Stomach (tissue), 9 donors: ENCODE data around the gene PALLD. TPM values are rescaled to one million over a fixed set of nuclear protein-coding genes. Genes with fewer than 3 reads are reported as not detected.
"Not testable (repeated sequence)": the region's sequence is repeated elsewhere in the genome, so short reads cannot be mapped to it uniquely, and the experiment has no call there.

Experiments used
- DNase-seq, 2 donors: peaks; one replicate each; pipeline versions ENCODE4 v3.0.0 to v3.0.0-alpha.2; 2013 to 2019
- H3K27ac ChIP-seq, 5 donors: fragments of 200-600 bp in 4 of 5; sonication (generic) in 4 of 5; one replicate each; pipeline ENCODE4 v1.5.1; 2013 to 2019; ENCODE audit warnings: mild to moderate bottlenecking in 1 of 5, moderate library complexity in 1 of 5
- H3K27me3 ChIP-seq, 3 donors: fragments of 200-600 bp; sonication (generic); one replicate each; pipeline ENCODE4 v1.5.1; 2017 to 2019; ENCODE audit warnings: mixed run types in 1 of 3
- H3K36me3 ChIP-seq, 4 donors: fragments of 200-600 bp; sonication (generic); 1 replicate in 3 of 4; 2 replicates in 1 of 4; pipeline ENCODE4 v1.5.1; 2016 to 2019
- H3K4me1 ChIP-seq, 4 donors: fragments of 200-600 bp; sonication (generic); one replicate each; pipeline ENCODE4 v1.5.1; 2016 to 2019
- H3K4me3 ChIP-seq, 4 donors: fragments of 200-600 bp; sonication (generic) in 3 of 4; one replicate each; pipeline ENCODE4 v1.5.1; 2016 to 2019; ENCODE audit warnings: mild to moderate bottlenecking in 1 of 4
- H3K9me3 ChIP-seq, 4 donors: fragments of 200-600 bp; sonication (generic); one replicate each; pipeline ENCODE4 v1.5.1; 2016 to 2019
- EP300 ChIP-seq: sonication (generic); formaldehyde crosslinking; IDR thresholded peaks from one replicate; pipeline ENCODE4 v1.6.1; 2017; ENCODE audit warnings: antibody characterized with exemption
- POLR2A ChIP-seq, 4 donors: fragments of 450-650 bp; IDR thresholded peaks; one replicate each; pipeline ENCODE4 v1.6.1; 2016; ENCODE audit warnings: antibody characterized with exemption in 4 of 4, control low read depth in 2 of 4, mild to moderate bottlenecking in 1 of 4, moderate library complexity in 1 of 4
- POLR2AphosphoS5 ChIP-seq, 3 donors: sonication (generic); formaldehyde crosslinking; IDR thresholded peaks; one replicate each; pipeline ENCODE4 v1.6.1; 2016; ENCODE audit warnings: antibody characterized with exemption in 3 of 3
- WGBS, 5 donors: extraction: QIAGEN DNeasy Blood & Tissue Kit in 3 of 5; methylation state at CpG; one replicate each; pipeline versions ENCODE4 v1.1.5 to v1.1.7; 2013 to 2018; 5-methylcytosine and 5-hydroxymethylcytosine counted together
- intact Hi-C: fragments of 100-400 bp; cut with DNase I; formaldehyde crosslinking; loops from one replicate; pipeline ENCODE4 v1.15.1; 2023; ENCODE audit warnings: low total_unique reads
- polyA plus RNA-seq, 3 donors: library from polyadenylated mRNA; stranded (reverse); fragments of 200-250 nt; gene quantifications; one replicate each; pipeline ENCODE4 v1.2.3, GENCODE V29; 2013
- total RNA-seq, 5 donors: library from RNA; depleted of rRNA; stranded (reverse); fragments of >200 nt; gene quantifications; one replicate each; pipeline versions ENCODE4 v1.1.0 to v1.2.3, GENCODE V29; 2014 to 2016
- TF ChIP-seq, protein P1 (sequence below), 7 experiments: fragments of 450-650 bp in 4 of 7; fragments of 200-600 bp in 3 of 7; sonication (generic) in 3 of 7; IDR thresholded peaks; one replicate each; pipeline ENCODE4 v1.5.1; 2016 to 2019; ENCODE audit warnings: antibody characterized with exemption in 7 of 7, control low read depth in 2 of 7, mild to moderate bottlenecking in 1 of 7
- donor health status: healthy with polysubstance abuse.
- donor health status: Bipolar disorder and iron deficiency.
- donor health status: healthy.

The PALLD gene
- total and polyA plus RNA-seq, 8 donors = 75.9 to 984 (median 206) TPM

DNA sequence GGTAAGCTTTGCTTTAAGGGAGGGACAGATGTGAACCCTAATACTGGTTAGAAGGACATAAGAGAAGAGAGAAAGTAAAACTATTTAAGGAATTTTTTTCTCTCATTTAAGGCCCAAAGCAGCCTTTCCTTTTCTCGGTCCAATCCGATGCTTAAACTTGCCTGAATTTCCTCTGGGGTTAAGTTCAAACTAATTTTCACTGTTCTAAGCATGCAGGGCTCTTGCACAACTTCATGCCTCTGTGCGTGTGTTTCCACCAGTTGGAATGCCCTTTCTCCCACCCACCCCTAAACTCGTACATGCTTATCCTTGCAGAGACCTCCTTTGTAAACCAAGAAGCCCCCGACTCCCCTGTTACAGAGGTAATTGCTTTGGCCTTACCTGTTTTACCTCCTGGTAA lies 308.5 kb downstream of the PALLD start:
- Histone ChIP-seq H3K9me3 (no peaks in the 10 kb centered on the region), H3K4me3 (no peak overlapping the region), H3K36me3 (no peaks in the 10 kb centered on the region), H3K27me3 (no peaks in the 10 kb centered on the region), H3K27ac (no peak overlapping the region), H3K4me1 (peaks cover 4 to 19% (median 11%) of the 10 kb centered on the region in 4 donors)
- DNase-seq = no peak
- intact Hi-C loops = no loop called here
- WGBS, 5 donors = 83 to 89% (median 87%) methylated on average over 5 of the region's 5 CpGs
- TF ChIP-seq POLR2A (IDR thresholded peaks at IDR 0.05) (no peak), EP300 (no peak), POLR2AphosphoS5 (IDR thresholded peaks at IDR 0.05) (no peak)
- TF ChIP-seq, protein P1, sequence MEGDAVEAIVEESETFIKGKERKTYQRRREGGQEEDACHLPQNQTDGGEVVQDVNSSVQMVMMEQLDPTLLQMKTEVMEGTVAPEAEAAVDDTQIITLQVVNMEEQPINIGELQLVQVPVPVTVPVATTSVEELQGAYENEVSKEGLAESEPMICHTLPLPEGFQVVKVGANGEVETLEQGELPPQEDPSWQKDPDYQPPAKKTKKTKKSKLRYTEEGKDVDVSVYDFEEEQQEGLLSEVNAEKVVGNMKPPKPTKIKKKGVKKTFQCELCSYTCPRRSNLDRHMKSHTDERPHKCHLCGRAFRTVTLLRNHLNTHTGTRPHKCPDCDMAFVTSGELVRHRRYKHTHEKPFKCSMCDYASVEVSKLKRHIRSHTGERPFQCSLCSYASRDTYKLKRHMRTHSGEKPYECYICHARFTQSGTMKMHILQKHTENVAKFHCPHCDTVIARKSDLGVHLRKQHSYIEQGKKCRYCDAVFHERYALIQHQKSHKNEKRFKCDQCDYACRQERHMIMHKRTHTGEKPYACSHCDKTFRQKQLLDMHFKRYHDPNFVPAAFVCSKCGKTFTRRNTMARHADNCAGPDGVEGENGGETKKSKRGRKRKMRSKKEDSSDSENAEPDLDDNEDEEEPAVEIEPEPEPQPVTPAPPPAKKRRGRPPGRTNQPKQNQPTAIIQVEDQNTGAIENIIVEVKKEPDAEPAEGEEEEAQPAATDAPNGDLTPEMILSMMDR (IDR thresholded peaks at IDR 0.05) = no peak

GRCh38 chr4:168806247-168806646 lies 309.4 kb downstream of the PALLD start:
- H3K27me3 ChIP-seq, H3K4me3 ChIP-seq, H3K9me3 ChIP-seq, H3K36me3 ChIP-seq, intact Hi-C loops, DNase-seq, H3K27ac ChIP-seq: not testable (repeated sequence)
- 79 to 90% (median 84%) methylated on average over 4 of the region's 4 CpGs for WGBS, 5 donors
- peaks cover under 1 to 20% (median 9%) of the 10 kb centered on the region in 4 donors for H3K4me1 ChIP-seq

DNA sequence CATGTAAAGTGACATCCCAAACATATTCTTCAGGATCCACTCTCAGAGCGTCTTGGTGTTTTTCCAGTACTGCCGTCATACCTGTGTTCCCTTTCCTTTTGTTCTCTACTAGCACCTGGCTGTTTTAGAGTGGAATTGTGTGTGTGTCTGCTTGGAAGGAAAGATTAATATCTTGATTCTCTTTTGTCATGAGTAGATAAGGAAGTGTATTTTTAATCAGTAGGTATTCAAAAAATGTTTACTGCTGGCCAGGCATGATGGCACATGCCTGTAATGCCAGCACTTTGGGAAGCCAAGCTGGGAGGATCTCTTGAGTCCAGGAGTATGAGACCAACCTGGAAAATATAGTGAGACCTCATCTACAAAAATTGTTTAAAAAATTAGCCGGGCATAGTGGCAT lies 314.4 kb downstream of the PALLD start:
- Histone ChIP-seq H3K36me3 (no peaks in the 10 kb centered on the region), H3K4me1 (peaks cover 5 to 44% (median 32%) of the 10 kb centered on the region in 4 donors), H3K27ac (peak overlapping the region in 4 of 5 donors; percentile 8 to 64 (median 54)), H3K4me3 (no peak overlapping the region), H3K27me3 (no peaks in the 10 kb centered on the region), H3K9me3 (no peaks in the 10 kb centered on the region)
- intact Hi-C loops = no loop called here
- 31 to 71% (median 50%) methylated on average over 3 of the region's 3 CpGs for WGBS, 5 donors
- TF ChIP-seq, protein P1 (IDR thresholded peaks at IDR 0.05) = peak in 1 of 7 experiments; percentile 20
- TF ChIP-seq EP300 = no peak
- peak in 1 of 3 donors; percentile 18 for TF ChIP-seq POLR2AphosphoS5 (IDR thresholded peaks at IDR 0.05)
- TF ChIP-seq POLR2A (IDR thresholded peaks at IDR 0.05) = no peak
- DNase-seq = peak in 1 of 2 donors; percentile 37

GRCh38 chr4:168811786-168812651 lies 315.2 kb downstream of the PALLD start:
- peak in 1 of 2 donors; percentile 44 for DNase-seq
- Histone ChIP-seq H3K27me3 (no peaks in the 10 kb centered on the region), H3K4me1 (peaks cover 5 to 52% (median 36%) of the 10 kb centered on the region in 4 donors), H3K4me3 (no peak overlapping the region), H3K9me3 (no peaks in the 10 kb centered on the region), H3K36me3 (no peaks in the 10 kb centered on the region), H3K27ac (peak overlapping the region; percentile 2 to 64 (median 49))
- TF ChIP-seq POLR2A (IDR thresholded peaks at IDR 0.05) (no peak), POLR2AphosphoS5 (IDR thresholded peaks at IDR 0.05) (no peak), EP300 (no peak)
- TF ChIP-seq, protein P1 (IDR thresholded peaks at IDR 0.05) = no peak
- 44 to 57% (median 48%) methylated on average over 9 of the region's 9 CpGs for WGBS, 5 donors
- intact Hi-C loops = no loop called here

DNA sequence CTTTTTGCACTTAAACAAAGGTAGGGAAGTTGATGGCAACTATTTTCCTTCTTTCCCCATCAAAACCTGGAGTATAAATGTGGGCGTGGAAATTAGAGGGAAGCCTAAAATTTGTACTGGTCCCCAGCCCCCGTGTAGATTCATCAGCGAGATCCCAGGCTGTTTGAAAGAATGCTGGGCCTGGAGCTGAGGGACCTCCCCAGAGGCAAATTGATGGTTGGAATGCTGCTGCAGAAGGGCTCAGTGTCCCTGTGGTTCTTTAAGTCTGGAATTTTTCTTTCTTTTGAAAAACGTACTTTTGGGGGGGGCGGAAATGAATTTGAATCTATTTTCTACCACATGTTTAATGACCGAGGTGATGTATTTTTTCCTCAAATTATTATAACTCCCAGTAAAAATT lies 316.0 kb downstream of the PALLD start:
- no peaks in the 10 kb centered on the region for H3K27me3 ChIP-seq
- H3K36me3 ChIP-seq = no peaks in the 10 kb centered on the region
- no peak for TF ChIP-seq POLR2AphosphoS5 (IDR thresholded peaks at IDR 0.05)
- TF ChIP-seq EP300 = no peak
- TF ChIP-seq, protein P1 (IDR thresholded peaks at IDR 0.05) = no peak
- TF ChIP-seq POLR2A (IDR thresholded peaks at IDR 0.05) = no peak
- intact Hi-C loops = no loop called here
- 58 to 90% (median 81%) methylated on average over 6 of the region's 6 CpGs for WGBS, 5 donors
- peaks cover 5 to 60% (median 42%) of the 10 kb centered on the region in 4 donors for H3K4me1 ChIP-seq
- H3K9me3 ChIP-seq = no peaks in the 10 kb centered on the region
- DNase-seq = no peak
- peak overlapping the region; percentile 8 to 64 (median 49) for H3K27ac ChIP-seq
- no peak overlapping the region for H3K4me3 ChIP-seq
